CD4-positive, alpha-beta T cell treated with Interferon alpha-2 for 1 hour (primary cell): ENCODE measurements around the gene BTC.
"Not testable (repeated sequence)": the region's sequence is repeated elsewhere in the genome, so short reads cannot be mapped to it uniquely, and the experiment has no call there.

Source experiments
- DNase-seq, 2 donors: peaks; one replicate each; pipeline ENCODE4 v3.0.0-alpha.2; 2020 to 2022

BTC gene

DNA sequence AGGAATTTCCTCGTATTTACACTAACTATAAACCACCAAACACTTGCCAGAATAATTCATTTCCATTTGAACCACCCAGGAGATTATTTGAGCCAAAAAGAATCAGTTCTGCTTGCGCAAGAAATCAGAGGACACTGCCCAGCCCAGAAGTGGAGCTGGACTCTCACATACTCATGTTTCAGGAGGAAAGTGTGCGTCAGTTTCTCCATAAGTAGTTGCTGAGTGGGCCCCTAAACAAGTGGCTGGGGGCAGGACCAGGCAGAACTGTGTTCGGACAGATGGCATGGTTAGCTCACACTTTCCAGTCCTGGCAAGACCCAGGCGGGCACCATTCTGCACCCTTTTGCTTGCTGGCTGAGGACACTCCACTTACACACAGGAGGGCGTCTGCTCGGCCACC is 38.8 kb downstream of the BTC start:
- no peak for DNase-seq

GRCh38 chr4:74754218-74754617 is 40.1 kb downstream of the BTC start:
- no peak for DNase-seq

GRCh38 chr4:74752798-74753197 is 41.5 kb downstream of the BTC start:
- DNase-seq: no peak

GRCh38 chr4:74751856-74752255 is 42.5 kb downstream of the BTC start:
- no peak for DNase-seq

DNA sequence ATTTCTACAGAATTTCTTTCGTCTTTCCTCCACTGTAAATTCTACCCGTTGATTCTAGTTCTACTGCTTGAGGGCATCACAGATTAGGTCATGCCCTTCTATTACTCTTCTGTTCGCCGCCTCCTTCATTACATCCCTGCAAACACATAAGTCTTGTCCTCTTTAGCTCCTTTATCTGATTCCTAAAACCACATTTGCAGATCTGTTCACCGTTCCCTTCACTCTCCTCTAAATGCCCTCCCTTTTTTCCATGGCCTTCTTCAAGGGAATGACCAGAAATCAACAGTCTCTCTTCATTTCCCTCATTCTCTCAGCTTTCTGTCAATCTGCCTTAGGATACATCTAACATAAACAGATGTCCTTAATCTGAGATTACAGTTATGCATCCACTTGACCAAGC is 43.1 kb downstream of the BTC start:
- no peak for DNase-seq

DNA sequence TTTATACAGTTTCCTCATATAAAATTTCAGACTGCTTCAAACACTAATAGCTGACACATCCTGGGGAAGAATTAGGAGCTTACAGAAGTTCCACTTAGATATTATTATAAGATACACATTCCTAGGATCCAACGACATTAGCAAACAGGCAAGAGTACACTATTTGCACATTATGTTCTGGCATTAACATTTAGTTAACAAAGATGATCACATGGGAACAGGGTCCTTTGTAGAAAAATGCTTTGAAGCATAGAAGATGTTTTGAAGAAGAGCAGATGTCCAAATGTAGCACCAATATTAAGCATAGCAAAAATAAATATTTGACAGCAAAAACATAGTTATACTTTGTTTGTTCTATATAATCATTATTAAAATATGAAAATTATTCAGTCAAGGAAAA is 52.1 kb downstream of the BTC start:
- no peak for DNase-seq

- DNase-seq: no peak
These were observed 55.7 kb downstream of the BTC start for GRCh38 chr4:74738464-74739143.

GRCh38 chr4:74734995-74735394 is 59.3 kb downstream of the BTC start:
- DNase-seq: no peak

DNA sequence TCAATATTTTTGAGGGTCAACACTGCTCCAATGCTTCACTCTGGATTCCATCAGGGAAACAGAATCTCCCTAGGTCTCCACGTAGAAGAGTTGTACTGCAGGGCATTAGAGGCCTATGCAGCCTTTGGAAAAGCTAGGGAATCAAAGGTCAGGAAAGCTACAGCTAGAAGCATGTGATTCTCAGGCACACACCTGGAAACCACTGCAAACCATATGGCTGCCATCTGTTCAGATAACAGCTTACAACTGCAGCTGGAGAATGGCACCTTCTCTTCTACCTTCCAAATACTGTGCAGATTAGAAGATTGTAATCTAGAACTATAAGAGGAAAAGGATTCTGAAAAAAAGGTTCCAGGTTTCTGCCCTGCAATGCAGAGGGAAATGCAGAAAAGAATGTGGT is 60.6 kb downstream of the BTC start:
- no peak for DNase-seq

- DNase-seq: no peak
These were observed 69.3 kb downstream of the BTC start for GRCh38 chr4:74724979-74725378.

DNA sequence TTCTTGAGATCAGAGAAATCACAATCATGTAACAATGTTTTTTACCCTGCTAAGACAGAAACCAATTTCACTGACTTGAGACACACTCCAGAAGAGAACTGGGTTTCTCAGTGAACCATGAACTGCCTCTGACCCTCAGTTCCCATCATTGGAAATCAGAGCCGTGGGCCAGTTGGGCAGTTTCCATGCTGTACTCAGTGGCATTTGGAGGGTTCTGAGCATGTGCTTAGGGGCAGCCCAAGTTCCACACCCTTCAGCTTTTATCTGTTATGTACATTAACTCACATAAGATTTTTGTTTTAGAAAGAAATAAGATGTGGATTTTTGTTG is 77.9 kb downstream of the BTC start:
- no peak for DNase-seq

DNA sequence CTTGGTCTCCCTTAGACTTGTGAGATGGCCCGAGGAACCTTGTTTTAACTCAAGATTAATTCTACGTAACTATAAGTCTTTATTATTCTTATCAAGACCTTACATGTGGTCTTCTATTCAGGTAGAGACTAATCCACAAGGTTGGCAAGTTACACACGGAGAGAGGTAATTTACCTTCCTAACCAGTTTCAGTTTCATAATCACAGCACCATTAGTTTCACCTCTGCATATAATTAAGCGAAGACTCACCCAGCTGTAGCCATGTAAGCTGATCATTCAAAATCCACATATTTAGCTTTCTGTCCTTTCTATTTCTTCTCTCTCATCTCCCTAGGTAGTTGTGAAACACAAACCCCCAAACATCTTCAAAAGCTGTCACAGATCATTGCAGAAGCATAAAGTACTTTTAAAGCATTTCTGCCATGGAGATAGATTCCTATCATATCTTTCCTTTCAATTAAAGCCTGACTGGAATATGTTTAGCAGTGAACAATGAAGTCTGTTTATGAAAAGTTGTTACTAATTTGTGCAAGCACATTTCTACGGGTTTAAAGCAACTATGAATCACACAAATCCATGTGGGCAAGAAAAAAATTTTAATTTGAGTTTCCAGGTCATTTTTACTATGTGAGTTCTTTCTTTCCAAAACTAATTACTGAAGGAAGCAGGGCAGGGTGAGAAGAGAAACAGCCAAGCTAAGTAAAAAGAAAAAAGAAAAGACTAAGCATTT is 78.5 kb downstream of the BTC start:
- DNase-seq: no peak

DNA sequence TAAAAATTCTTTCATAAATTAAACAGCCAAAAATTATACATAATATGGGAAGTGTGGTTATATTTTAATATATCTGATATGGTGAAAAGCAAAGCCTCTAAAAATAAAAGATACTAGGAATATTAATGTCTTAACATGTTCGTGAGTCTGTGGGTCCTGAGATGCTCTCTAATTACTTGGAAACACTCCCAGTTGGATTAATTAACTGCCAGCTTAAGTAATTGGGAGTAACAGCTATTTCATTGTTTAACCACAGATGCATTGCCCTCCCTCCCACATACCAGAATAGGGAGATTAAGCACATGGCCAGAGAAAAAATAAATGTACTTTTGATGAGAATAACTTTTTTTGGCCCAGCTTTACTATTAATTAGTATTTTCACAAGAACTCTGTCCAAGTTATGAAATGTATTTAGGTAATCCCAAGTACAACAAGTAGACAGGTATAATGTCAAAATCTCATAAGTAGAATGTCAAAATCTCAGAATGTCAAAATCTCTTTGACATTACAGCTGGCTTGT is 79.7 kb downstream of the BTC start:
- DNase-seq: no peak

DNA sequence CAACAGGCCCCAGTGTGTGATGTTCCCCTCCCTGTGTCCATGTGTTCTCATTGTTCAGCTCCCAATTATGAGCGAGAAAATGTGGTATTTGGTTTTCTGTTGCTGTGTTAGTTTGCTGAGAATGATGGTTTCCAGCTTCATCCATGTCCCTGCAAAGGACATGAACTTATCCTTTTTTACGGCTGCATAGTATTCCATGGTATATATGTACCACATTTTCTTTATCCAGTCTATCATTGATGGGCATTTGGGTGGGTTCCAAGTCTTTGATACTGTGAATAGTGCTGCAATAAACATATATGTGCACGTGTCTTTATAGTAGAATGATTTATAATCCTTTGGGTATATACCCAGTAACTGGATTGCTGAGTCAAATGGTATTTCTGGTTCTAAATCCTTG is 86.2 kb downstream of the BTC start:
- DNase-seq: not testable (repeated sequence)
